ENCODE measurements around the gene ABLIM1. TPM values are rescaled to one million over a fixed set of nuclear protein-coding genes. Genes with fewer than 3 reads are reported as not detected.

Gene ABLIM1
- total RNA-seq, 1 donor from 2014 or later, result 76.9 TPM

DNA sequence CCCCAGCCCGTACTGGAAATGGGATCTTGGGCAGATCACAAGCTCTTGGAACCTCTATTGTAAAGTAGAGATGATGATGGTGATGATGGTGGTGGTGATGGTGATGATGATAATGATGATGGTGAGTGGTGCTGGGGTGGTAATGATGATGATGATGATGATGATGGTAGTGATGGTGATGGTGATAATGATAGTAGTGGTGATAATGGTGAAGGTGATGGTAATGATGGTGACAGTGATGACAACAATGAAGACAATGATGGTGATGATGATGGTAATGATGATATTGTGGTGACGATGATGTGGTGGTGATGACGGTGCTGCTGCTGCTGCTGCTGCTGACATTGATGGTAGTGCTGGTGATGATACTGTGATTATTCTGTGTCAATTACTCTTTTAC lies 162.8 kb downstream of the ABLIM1 start:
- no peak for TF ChIP-seq CTCF (IDR thresholded peaks at IDR 0.05)
- Mint-ChIP-seq H3K27me3 (no peaks in the 10 kb centered on the region), H3K36me3 (ENCODE audit: low read depth) (peaks cover 11% of the 10 kb centered on the region), H3K4me1 (peaks cover 82% of the 10 kb centered on the region), H3K4me3 (no peak overlapping the region), H3K27ac (peak overlapping the region; percentile 90), H3K9me3 (no peaks in the 10 kb centered on the region)
- intact Hi-C loops (cut with micrococcal nuclease), result loop anchor here (10.0 kb wide), 1 partner anchor 439 kb away; the partner anchor contains the start of gene TRUB1
- ATAC-seq (ENCODE audit: low read depth) (no peak), DNase-seq (no peak)
- CTCF ChIA-PET, result interaction anchor here (1.8 to 6.0 kb wide), 2 partner anchors 23 to 31 kb away, joined by 7 to 18 read pairs; no protein-coding TSS in a partner anchor
- POLR2A ChIA-PET, result interaction anchor here (1.4 to 10.4 kb wide), 2 partner anchors 11 to 29 kb away, joined by 4 to 268 read pairs; no protein-coding TSS in a partner anchor

DNA sequence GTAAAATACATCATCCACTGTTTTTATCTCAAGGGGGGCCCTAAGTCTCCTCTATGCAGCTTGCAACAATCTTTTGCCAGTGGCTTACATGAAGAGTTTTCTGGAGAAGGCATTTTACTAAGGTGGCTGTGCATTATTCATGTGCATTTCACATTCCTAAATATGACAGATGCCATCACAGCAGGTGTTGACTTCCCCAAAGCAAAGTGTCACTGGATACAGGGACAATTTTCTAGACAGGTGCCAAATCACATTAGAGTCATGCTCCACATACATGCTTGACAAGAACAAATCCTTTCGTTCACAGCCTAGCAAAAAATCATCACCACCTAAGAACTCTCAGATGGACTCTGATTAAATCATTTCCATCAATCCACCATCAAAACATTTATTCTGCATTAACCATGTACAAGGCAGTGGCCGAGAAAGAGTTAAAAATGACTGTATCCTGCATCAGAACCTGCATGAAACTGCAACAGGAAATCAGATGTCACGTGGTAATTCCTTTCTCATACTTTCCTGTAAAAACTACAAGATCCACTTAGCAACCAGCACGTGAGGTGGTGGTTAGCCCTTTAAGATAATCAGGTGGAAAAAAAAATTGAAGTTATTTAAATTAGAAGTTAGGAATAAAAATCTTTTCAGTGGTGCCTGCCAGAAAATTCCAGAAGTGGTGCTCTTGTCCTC lies 165.6 kb downstream of the ABLIM1 start:
- H3K27me3 Mint-ChIP-seq, result no peaks in the 10 kb centered on the region
- POLR2A ChIA-PET, result interaction anchor here (1.0 kb wide), 1 partner anchor 49 kb away, joined by 4 read pairs; no protein-coding TSS in a partner anchor
- H3K4me3 Mint-ChIP-seq, result peak overlapping the region; percentile 39
- DNase-seq (no peak), ATAC-seq (ENCODE audit: low read depth) (no peak)
- no peak for TF ChIP-seq CTCF (IDR thresholded peaks at IDR 0.05)
- H3K9me3 Mint-ChIP-seq, result no peaks in the 10 kb centered on the region
- H3K4me1 Mint-ChIP-seq, result peaks cover 54% of the 10 kb centered on the region
- intact Hi-C loops (cut with micrococcal nuclease), result loop anchor here (2.0 to 10.0 kb wide), 2 partner anchors 14 to 442 kb away; partner anchors contain the start of gene TRUB1
- peaks cover 32% of the 10 kb centered on the region for H3K36me3 Mint-ChIP-seq (ENCODE audit: low read depth)
- CTCF ChIA-PET, result interaction anchor here (1.7 to 3.5 kb wide), 2 partner anchors 20 to 33 kb away, joined by 4 to 16 read pairs; no protein-coding TSS in a partner anchor
- H3K27ac Mint-ChIP-seq, result peak overlapping the region; percentile 50

GRCh38 chr10:114491933-114492332 lies 166.1 kb downstream of the ABLIM1 start:
- peaks cover 50% of the 10 kb centered on the region for H3K4me1 Mint-ChIP-seq
- ATAC-seq (ENCODE audit: low read depth), result no peak
- no peak for DNase-seq
- ChIA-PET POLR2A (interaction anchor here (0.5 kb wide), 1 partner anchor 48 kb away, joined by 5 read pairs; no protein-coding TSS in a partner anchor), CTCF (interaction anchor here (1.7 to 3.5 kb wide), 2 partner anchors 20 to 34 kb away, joined by 4 to 16 read pairs; no protein-coding TSS in a partner anchor)
- TF ChIP-seq CTCF (IDR thresholded peaks at IDR 0.05), result no peak
- H3K4me3 Mint-ChIP-seq, result no peak overlapping the region
- intact Hi-C loops (cut with micrococcal nuclease), result loop anchor here (2.0 to 10.0 kb wide), 2 partner anchors 13 to 443 kb away; partner anchors contain the start of gene TRUB1
- H3K9me3 Mint-ChIP-seq, result no peaks in the 10 kb centered on the region
- peaks cover 38% of the 10 kb centered on the region for H3K36me3 Mint-ChIP-seq (ENCODE audit: low read depth)
- H3K27me3 Mint-ChIP-seq, result no peaks in the 10 kb centered on the region
- H3K27ac Mint-ChIP-seq, result peak overlapping the region; percentile 50

GRCh38 chr10:114491419-114491818 lies 166.7 kb downstream of the ABLIM1 start:
- intact Hi-C loops (cut with micrococcal nuclease), result loop anchor here (10.0 kb wide), 1 partner anchor 443 kb away; the partner anchor contains the start of gene TRUB1
- Mint-ChIP-seq H3K4me3 (no peak overlapping the region), H3K27me3 (no peaks in the 10 kb centered on the region), H3K27ac (no peak overlapping the region), H3K9me3 (no peaks in the 10 kb centered on the region), H3K4me1 (peaks cover 46% of the 10 kb centered on the region), H3K36me3 (ENCODE audit: low read depth) (peaks cover 43% of the 10 kb centered on the region)
- DNase-seq (no peak), ATAC-seq (ENCODE audit: low read depth) (no peak)
- no peak for TF ChIP-seq CTCF (IDR thresholded peaks at IDR 0.05)
- CTCF ChIA-PET, result interaction anchor here (3.5 kb wide), 1 partner anchor 19 kb away, joined by 16 read pairs; no protein-coding TSS in a partner anchor
- POLR2A ChIA-PET, result interaction anchor here (0.5 kb wide), 1 partner anchor 47 kb away, joined by 5 read pairs; no protein-coding TSS in a partner anchor
